HG02973 (cell line): ENCODE measurements around the gene CPT1A.

Experiments used
- ATAC-seq: cut with Tn5 transposase; IDR thresholded peaks from one replicate; pipeline ENCODE4 v1.9.1; 2021; ENCODE audit warnings: moderate library complexity; ENCODE audit not compliant: unreplicated experiment

CPT1A gene

DNA sequence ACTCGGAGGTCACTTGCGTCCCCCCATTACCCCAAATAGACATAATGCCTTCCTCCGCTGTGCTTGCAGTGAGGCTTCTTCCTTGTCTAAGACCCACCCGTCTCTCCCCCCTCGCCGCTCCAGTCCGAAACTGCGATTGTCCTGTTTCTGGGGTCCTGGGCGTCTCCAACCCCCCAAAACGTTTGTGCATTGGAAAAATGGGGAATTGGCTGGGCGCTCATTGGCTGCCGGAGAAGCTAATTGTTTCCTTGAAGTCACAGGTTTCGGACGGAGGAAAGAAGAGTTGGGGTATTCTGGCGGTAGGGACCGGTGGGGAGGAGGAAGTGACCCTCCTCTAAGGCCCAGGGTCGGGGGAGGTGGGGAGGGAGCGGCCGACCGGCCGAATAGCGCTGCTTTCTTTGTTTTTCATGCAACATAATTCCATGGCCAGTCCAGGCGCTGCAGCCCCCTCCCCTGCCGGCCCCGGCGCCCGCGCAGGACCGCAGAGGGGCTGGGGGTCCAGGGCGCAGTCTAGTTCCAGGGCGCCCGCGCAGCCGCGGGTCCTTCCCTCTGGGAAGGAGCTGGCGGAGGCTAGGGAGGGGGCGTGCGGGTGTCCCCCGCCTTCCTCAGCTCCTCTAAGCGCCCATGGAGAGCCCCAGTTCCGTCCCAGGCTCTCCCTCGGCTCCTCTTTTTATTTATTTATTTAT lies 12.7 kb upstream of the CPT1A start:
- ATAC-seq: no peak

DNA sequence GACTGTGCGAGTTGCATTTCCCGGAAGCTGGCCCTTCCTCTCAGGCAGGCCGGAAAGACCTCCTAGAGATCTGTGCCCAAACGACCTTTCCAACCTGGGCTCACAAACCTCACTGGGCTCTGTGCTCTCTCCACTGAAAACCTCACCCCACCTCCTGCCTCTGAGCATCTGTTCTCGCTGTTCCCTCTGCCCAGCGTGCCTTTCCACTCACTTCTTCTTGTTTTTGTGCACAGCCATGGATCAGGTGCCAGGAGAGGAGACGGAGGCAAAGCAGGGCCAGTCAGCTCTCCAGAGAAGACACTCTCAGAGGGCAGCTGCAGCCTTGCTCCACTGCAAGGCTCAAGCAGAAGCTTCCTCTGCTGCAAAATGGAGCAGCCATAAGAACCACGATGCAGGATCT lies 10.9 kb upstream of the CPT1A start:
- ATAC-seq: no peak

GRCh38 chr11:68848429-68848828 lies 6.7 kb upstream of the CPT1A start:
- no peak for ATAC-seq

GRCh38 chr11:68847395-68847794 lies 5.7 kb upstream of the CPT1A start:
- no peak for ATAC-seq

DNA sequence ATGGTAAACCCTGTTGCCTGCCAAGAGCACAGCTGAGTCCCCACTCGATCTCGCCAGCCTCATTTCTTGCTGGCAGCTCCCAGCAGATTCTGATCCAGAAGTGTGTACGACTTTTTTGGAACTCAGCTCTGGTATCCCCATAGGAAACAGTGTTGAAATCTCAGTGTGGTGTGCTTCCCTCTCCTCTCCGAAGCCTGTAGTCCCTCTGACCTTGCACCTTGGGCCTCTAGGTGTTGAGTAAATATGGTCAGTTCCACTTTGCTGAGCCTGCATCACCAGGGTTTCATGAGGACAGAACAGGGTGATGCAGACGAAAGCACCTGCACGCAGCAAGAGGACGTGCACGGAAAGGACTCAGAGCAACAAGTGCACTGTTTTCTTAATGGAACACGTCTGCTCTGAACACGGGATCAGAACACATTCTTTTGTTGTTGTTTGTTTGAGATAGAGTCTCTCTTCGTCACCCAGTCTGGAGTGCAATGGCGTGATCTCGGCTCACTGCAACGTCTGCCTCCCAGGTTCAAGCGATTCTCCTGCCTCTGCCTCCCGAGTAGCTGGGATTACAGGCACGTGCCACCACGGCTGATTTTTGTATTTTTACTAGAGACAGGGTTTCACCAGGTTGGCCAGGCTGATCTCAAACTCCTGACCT lies 3.8 kb upstream of the CPT1A start:
- no peak for ATAC-seq

GRCh38 chr11:68844801-68845200 lies 3.1 kb upstream of the CPT1A start:
- ATAC-seq: no peak

DNA sequence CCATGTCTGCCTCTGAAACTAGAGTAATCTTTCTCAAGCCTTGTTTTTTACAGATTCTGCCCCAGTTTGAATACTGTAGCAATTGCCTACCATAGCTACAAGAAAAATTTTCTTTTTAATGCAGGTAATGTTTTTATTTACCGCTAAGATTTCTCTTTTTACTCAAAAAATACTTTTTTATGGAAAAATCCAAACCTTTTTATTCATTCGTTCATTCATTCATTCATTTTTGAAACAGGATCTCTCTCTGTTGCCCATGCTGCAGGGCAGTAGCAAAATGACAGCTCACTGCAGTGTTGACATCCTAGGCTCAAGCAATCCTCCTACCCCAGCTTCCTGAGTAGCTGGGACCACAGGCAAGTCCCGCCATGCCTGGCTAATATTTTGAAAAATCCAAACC lies 2.7 kb upstream of the CPT1A start:
- ATAC-seq: no peak

GRCh38 chr11:68843703-68844312 lies 2.1 kb upstream of the CPT1A start:
- ATAC-seq: no peak

GRCh38 chr11:68843052-68843561 lies 1.4 kb upstream of the CPT1A start:
- no peak for ATAC-seq

DNA sequence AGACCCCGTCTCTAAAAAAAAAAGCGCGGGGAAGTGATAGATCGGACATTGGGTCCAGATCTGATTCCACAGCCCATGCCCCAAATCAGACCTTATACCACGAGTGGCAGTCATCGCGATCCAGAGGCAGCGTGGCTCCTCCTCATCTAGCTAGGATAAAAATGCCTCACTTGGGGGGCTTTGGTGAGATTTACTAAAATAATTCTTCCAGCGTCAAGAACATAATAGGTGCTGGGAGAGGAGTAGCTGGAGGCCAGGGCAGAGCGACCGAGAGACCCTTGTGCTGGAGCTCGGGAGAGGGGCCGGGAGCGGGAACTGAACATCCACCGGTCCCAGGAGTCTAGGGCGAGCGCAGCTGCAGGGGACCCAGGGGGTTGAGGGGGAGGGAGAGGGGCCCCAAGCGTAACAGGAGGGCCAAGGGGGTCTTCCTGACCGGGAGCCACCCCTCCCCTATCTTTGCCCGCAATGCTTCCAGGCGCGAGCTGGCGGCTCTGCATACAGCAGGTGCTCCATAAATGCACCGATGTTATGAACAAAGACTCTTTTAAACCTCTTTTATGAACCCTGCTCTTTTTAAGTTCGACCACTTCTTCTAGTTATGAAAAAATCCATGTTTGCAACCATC lies 823 bp upstream of the CPT1A start:
- ATAC-seq: no peak

- peak; percentile 2 for ATAC-seq
Measured at GRCh38 chr11:68840661-68841653, 759 bp downstream of the CPT1A start.

DNA sequence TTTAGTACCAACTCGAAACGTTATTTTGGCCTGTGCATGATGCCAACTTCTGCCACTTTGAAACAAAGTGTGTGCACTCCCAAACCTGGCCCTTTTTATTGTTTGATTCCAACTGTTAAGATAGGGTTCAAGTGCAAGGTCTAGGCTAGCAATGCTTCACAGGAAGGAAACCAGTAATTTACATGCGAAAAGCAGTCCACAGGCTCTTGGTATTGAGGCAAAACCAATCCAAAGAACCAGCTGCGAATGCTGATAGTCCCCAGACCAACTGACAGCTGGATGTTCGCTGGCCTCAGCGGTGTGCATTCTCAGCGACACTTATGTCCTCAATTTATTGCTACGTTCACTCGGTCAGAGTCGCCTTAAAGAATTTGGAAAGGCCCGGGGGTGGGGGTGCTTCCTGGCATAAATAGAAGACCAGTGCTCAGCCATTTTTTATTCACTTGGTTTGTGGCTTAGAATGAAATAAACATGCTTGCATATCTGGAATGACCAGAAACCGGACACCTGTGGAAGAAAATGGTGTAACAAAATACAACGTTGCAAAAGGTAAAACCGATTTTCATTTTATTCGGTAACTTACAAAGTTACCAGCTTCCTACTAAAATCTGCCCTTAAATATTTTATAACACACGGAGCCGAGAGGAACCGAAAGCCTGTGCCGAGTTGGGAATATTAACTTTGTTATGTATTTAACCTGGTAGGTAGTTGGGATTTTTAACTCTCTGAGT lies 1.6 kb downstream of the CPT1A start:
- ATAC-seq: no peak

DNA sequence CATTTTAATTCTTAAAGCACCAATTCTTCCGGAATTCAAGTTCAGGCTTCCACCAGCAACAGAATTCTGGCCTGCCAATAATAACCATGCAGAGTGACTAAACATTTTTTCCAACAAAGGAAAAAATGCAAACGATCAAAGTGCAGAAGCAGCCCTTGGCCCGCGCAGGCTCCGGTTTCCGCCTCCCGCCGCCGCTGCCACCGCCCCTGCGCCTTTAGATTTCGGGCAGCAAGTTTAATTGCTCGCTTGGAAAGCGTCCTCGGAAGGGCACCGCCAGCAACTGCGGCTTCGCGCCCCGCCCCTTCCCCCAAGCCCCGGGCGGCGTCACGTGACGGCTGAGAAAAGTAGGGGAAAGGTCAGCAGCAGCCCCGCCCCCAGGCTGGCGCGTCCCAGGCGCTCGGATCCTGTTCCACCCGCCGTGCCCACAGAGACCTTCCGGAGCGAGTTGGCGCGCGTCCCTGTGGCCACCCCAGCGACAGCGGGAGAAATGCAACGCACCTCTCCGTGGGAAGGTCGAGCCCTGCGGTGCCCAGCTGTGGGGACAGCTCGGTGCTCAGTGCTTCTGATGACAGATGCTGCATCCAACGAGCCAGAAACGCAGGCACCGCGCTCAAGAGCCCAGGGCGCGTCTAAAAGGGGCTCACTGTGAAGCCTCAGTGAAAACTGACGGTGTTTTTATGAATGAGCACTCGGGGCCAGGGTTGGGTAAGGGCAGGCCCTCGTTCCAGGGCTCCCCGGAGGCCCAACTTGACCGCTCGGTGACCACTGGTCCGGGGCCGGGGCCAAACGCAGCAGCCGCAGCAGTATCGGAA lies 2.5 kb downstream of the CPT1A start:
- ATAC-seq: peak; percentile 39

GRCh38 chr11:68838572-68838964 lies 3.1 kb downstream of the CPT1A start:
- ATAC-seq: no peak

GRCh38 chr11:68837583-68838571 lies 3.8 kb downstream of the CPT1A start:
- no peak for ATAC-seq

GRCh38 chr11:68835749-68836148 lies 6.0 kb downstream of the CPT1A start:
- ATAC-seq: no peak

- ATAC-seq: no peak
Measured at GRCh38 chr11:68835328-68835727, 6.4 kb downstream of the CPT1A start.
